Measurements from ENCODE around the gene CAMKK1.

The CAMKK1 gene

GRCh38 chr17:3813171-3813570 is 79.7 kb downstream of the CAMKK1 start:
- no peaks in the 10 kb centered on the region for H3K27me3 ChIP-seq (ENCODE audit: control insufficient read depth, insufficient read depth, low read length)
- no peak overlapping the region for H3K9ac ChIP-seq (ENCODE audit: low read length)
- no peak overlapping the region for H3K4me3 ChIP-seq (ENCODE audit: low read length)
- H3K27ac ChIP-seq (ENCODE audit: low read length) = no peak overlapping the region
- peaks cover 89% of the 10 kb centered on the region for H3K36me3 ChIP-seq (ENCODE audit: control insufficient read depth, low read depth, low read length)
- no peaks in the 10 kb centered on the region for H3K9me3 ChIP-seq (ENCODE audit: control insufficient read depth, low read depth, low read length)
- H3K4me1 ChIP-seq (ENCODE audit: control insufficient read depth, low read depth, low read length) = no peaks in the 10 kb centered on the region

DNA sequence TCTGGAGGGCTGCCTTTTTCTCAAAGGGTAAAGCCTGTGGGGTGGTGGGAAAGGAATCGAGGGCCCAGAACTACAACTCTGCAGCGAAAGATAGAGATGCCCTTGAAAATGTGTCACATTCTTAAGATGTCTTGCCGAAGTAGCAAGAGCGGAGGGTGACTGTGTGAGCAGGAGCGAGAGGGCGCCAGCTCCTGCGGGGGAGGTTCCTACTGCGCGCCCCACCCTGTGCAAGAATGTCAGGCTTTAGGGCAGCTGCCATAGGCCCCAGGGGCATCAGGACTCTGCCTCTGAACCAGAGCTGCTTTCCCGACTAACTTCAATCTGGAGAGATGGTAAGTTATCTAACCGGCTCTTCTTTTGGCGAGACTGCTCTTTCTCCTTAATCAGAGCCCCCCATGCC is 80.1 kb downstream of the CAMKK1 start:
- no peaks in the 10 kb centered on the region for H3K4me1 ChIP-seq (ENCODE audit: control insufficient read depth, low read depth, low read length)
- H3K27ac ChIP-seq (ENCODE audit: low read length) = no peak overlapping the region
- no peaks in the 10 kb centered on the region for H3K27me3 ChIP-seq (ENCODE audit: control insufficient read depth, insufficient read depth, low read length)
- no peak overlapping the region for H3K9ac ChIP-seq (ENCODE audit: low read length)
- peaks cover 87% of the 10 kb centered on the region for H3K36me3 ChIP-seq (ENCODE audit: control insufficient read depth, low read depth, low read length)
- H3K4me3 ChIP-seq (ENCODE audit: low read length) = no peak overlapping the region
- no peaks in the 10 kb centered on the region for H3K9me3 ChIP-seq (ENCODE audit: control insufficient read depth, low read depth, low read length)

DNA sequence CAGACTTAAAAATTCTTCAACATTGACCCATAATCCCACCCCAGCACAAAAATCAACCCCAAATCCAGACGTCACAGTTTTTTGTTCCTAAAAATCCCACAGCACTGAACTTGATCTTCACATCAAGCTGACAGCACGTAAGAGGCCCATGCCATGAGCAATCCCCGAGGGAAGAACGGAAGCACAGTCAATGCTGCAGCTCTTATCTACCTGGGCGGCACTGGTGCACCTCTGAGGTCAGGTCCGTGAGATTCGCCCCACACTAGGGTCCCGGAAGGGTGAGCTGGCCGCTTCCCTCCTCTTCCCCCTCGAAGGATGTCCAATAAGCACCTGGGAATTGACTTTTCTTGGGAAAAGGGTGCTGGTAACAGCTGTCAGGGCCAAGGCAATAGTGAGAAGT is 80.6 kb downstream of the CAMKK1 start:
- H3K36me3 ChIP-seq (ENCODE audit: control insufficient read depth, low read depth, low read length) = peaks cover 87% of the 10 kb centered on the region

More for the DNA sequence above, 80.6 kb downstream of the CAMKK1 start:
- Histone ChIP-seq H3K9me3 (ENCODE audit: control insufficient read depth, low read depth, low read length) (no peaks in the 10 kb centered on the region), H3K27ac (ENCODE audit: low read length) (no peak overlapping the region), H3K4me1 (ENCODE audit: control insufficient read depth, low read depth, low read length) (no peaks in the 10 kb centered on the region), H3K27me3 (ENCODE audit: control insufficient read depth, insufficient read depth, low read length) (no peaks in the 10 kb centered on the region), H3K9ac (ENCODE audit: low read length) (no peak overlapping the region), H3K4me3 (ENCODE audit: low read length) (no peak overlapping the region)

Data from iPS-18a (cell line).